ENCODE results near the gene KCNJ6. TPM values are rescaled to one million over a fixed set of nuclear protein-coding genes. Genes with fewer than 3 reads are reported as not detected.
"Not testable (repeated sequence)": the region's sequence is repeated elsewhere in the genome, so short reads cannot be mapped to it uniquely, and the experiment has no call there.

Gene KCNJ6
- total RNA-seq, 2 experiments from 2014 or later: not detected

DNA sequence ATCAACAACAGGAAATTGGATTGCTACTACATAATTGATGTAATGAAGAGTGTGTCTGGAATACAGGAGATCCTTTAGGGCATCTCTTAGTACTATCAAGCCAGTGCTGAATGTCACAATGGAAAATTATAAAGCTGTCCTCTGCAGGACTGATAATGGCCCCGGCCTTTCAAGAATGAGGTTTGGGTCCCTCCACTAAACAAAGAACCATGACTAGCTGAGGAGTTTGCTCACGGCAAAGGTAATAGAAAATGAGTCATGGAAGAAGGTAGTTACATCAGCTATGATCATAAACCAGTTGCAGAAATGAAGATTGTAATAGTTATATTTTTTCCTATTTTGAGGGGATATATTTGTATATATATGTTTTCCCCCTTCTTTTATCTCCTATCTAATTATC, 145.8 kb downstream of the KCNJ6 start:
- no peak for ATAC-seq

DNA sequence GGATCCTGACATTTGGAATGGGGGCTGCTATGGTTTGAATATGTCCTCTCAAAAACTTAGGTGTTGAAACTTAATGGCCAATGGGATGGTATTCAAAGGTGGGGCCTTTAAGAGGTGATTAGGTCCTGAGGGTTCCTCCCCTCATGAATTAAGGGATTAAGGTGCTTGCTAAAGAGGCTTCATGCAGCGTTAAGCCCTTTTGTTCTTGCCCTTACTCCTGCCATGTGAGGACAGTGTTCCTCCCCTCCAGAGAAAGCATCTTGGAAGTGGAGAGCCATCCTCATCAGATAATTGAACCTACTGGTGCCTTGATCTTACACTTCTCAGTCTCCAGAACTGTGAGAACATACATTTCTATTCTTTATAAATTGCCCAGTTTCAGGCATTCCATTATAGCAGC, 146.6 kb downstream of the KCNJ6 start:
- ChIA-PET CTCF (no interaction called here), POLR2A (no interaction called here)
- no peaks in the 10 kb centered on the region for H3K9me3 Mint-ChIP-seq (ENCODE audit: insufficient read depth)
- H3K27me3 Mint-ChIP-seq (ENCODE audit: low read depth): no peaks in the 10 kb centered on the region
- H3K4me1 Mint-ChIP-seq (ENCODE audit: low read depth): no peaks in the 10 kb centered on the region
- ATAC-seq (no peak), DNase-seq (no peak)
- H3K36me3 Mint-ChIP-seq (ENCODE audit: low read depth): no peaks in the 10 kb centered on the region
- no peak overlapping the region for H3K27ac Mint-ChIP-seq
- H3K4me3 Mint-ChIP-seq: no peak overlapping the region

More for the DNA sequence above, 145.8 kb downstream of the KCNJ6 start:
- POLR2A ChIA-PET: no interaction called here
- Mint-ChIP-seq H3K27me3 (ENCODE audit: low read depth) (no peaks in the 10 kb centered on the region), H3K27ac (no peak overlapping the region), H3K9me3 (ENCODE audit: insufficient read depth) (no peaks in the 10 kb centered on the region), H3K4me3 (no peak overlapping the region), H3K36me3 (ENCODE audit: low read depth) (no peaks in the 10 kb centered on the region), H3K4me1 (ENCODE audit: low read depth) (no peaks in the 10 kb centered on the region)
- DNase-seq: no peak
- CTCF ChIA-PET: no interaction called here

- H3K9me3 Mint-ChIP-seq (ENCODE audit: insufficient read depth): no peaks in the 10 kb centered on the region
- ChIA-PET CTCF (no interaction called here), POLR2A (no interaction called here)
- DNase-seq (no peak), ATAC-seq (no peak)
- no peaks in the 10 kb centered on the region for H3K4me1 Mint-ChIP-seq (ENCODE audit: low read depth)
- no peak overlapping the region for H3K4me3 Mint-ChIP-seq
- H3K27me3 Mint-ChIP-seq (ENCODE audit: low read depth): no peaks in the 10 kb centered on the region
- no peaks in the 10 kb centered on the region for H3K36me3 Mint-ChIP-seq (ENCODE audit: low read depth)
- H3K27ac Mint-ChIP-seq: no peak overlapping the region
Measured at GRCh38 chr21:37767984-37768383, 148.3 kb downstream of the KCNJ6 start.

DNA sequence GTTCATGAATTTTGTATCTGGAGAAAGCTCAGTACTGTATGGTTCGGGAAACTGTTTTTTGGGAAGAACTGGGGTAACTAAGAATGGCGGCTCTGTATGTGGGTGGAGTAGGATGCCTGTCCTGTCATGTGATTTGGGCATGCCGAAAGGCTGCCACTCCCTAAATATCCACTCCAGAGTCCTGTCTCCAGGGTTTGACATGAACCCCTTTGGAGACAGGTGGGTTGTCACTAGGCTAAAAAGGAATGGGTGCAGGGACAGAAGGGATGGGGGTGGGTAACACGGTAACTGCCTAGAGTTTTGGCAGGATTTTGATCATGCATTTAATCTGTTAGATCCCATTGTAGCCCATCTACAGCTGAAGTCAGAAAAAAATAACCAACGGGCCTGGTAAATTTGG, 150.1 kb downstream of the KCNJ6 start:
- CTCF ChIA-PET: interaction anchor here (1.3 kb wide), 1 partner anchor 360 kb away, joined by 3 read pairs; no protein-coding TSS in a partner anchor
- Mint-ChIP-seq H3K36me3 (ENCODE audit: low read depth) (no peaks in the 10 kb centered on the region), H3K9me3 (ENCODE audit: insufficient read depth) (no peaks in the 10 kb centered on the region), H3K27ac (no peak overlapping the region), H3K27me3 (ENCODE audit: low read depth) (no peaks in the 10 kb centered on the region), H3K4me1 (ENCODE audit: low read depth) (no peaks in the 10 kb centered on the region), H3K4me3 (no peak overlapping the region)
- DNase-seq (no peak), ATAC-seq (no peak)
- POLR2A ChIA-PET: no interaction called here

GRCh38 chr21:37765221-37765900, 150.9 kb downstream of the KCNJ6 start:
- Mint-ChIP-seq H3K27me3 (ENCODE audit: low read depth) (no peaks in the 10 kb centered on the region), H3K4me1 (ENCODE audit: low read depth) (no peaks in the 10 kb centered on the region), H3K27ac (no peak overlapping the region), H3K36me3 (ENCODE audit: low read depth) (no peaks in the 10 kb centered on the region), H3K9me3 (ENCODE audit: insufficient read depth) (no peaks in the 10 kb centered on the region), H3K4me3 (no peak overlapping the region)
- ATAC-seq (no peak), DNase-seq (no peak)
- ChIA-PET POLR2A (no interaction called here), CTCF (interaction anchor here (1.3 kb wide), 1 partner anchor 361 kb away, joined by 3 read pairs; no protein-coding TSS in a partner anchor)

DNA sequence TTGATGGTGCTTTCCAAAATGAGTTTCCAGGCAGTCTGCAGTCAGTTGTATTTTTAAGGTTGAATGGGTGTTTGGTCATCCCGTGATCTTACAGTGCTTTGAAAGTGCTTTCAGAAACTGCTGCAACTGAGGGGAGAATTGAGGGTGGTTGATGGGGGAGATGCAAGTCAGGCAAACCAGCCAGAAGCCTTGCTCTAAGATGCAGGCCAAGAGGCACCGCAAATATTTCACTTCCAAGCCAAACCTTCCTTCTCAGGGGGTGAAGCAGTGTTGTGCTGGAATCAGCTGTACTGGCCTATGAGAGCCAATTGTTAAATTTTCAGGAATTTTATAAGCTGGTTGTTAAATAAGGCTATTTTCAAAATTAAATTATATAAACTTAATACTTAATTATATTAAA, 151.6 kb downstream of the KCNJ6 start:
- no peaks in the 10 kb centered on the region for H3K36me3 Mint-ChIP-seq (ENCODE audit: low read depth)
- no peak overlapping the region for H3K4me3 Mint-ChIP-seq
- H3K4me1 Mint-ChIP-seq (ENCODE audit: low read depth): no peaks in the 10 kb centered on the region
- DNase-seq: no peak
- H3K27me3 Mint-ChIP-seq (ENCODE audit: low read depth): no peaks in the 10 kb centered on the region
- ATAC-seq: no peak
- POLR2A ChIA-PET: no interaction called here
- CTCF ChIA-PET: interaction anchor here (1.3 kb wide), 1 partner anchor 362 kb away, joined by 3 read pairs; no protein-coding TSS in a partner anchor
- H3K27ac Mint-ChIP-seq: no peak overlapping the region
- no peaks in the 10 kb centered on the region for H3K9me3 Mint-ChIP-seq (ENCODE audit: insufficient read depth)

DNA sequence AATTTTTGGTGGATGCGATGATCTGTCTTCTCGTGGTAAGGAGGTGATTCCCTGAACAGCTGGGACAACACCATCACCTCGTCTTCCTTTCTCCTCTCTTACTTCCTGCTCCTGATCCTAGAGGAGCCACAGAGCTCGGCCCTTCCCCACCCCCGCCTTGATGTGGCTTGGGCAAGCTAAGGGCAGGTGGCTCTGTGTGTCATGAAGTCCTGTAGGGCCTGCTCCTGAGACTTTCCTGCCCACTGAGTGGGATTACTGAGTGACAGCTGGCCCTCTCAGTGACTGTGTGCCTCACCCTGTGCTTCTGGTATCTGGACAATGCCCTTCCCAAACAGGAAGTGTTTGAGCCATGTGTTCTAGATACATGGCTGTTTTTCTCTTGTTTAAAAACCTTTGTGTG, 153.0 kb downstream of the KCNJ6 start:
- CTCF ChIA-PET: no interaction called here
- no peaks in the 10 kb centered on the region for H3K4me1 Mint-ChIP-seq (ENCODE audit: low read depth)
- no peaks in the 10 kb centered on the region for H3K9me3 Mint-ChIP-seq (ENCODE audit: insufficient read depth)
- H3K36me3 Mint-ChIP-seq (ENCODE audit: low read depth): no peaks in the 10 kb centered on the region
- H3K4me3 Mint-ChIP-seq: no peak overlapping the region
- no peaks in the 10 kb centered on the region for H3K27me3 Mint-ChIP-seq (ENCODE audit: low read depth)
- DNase-seq: no peak
- POLR2A ChIA-PET: no interaction called here
- no peak overlapping the region for H3K27ac Mint-ChIP-seq
- ATAC-seq: no peak

DNA sequence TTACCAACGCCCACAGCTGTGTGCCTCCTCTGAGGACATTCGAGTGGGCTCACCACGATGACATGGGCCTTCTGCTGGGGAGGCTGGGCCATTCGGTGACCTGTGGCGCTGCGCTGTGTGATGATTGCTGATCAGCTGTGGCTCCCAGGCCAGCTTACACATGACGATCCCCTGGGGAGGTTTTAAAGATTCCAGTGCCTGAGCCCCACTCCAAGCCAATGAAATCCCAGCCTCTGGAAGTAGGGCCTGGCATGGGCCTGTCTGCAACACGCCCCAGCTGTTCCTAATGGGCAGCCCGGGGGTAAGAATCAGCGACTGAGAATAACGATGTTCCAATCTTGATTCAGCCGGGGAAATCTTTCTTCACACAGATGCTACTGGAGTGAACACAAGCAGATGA, 153.7 kb downstream of the KCNJ6 start:
- ChIA-PET CTCF (no interaction called here), POLR2A (no interaction called here)
- no peaks in the 10 kb centered on the region for H3K9me3 Mint-ChIP-seq (ENCODE audit: insufficient read depth)
- H3K36me3 Mint-ChIP-seq (ENCODE audit: low read depth): no peaks in the 10 kb centered on the region
- DNase-seq: no peak
- H3K27ac Mint-ChIP-seq: no peak overlapping the region
- no peak for ATAC-seq
- no peak overlapping the region for H3K4me3 Mint-ChIP-seq
- H3K4me1 Mint-ChIP-seq (ENCODE audit: low read depth): no peaks in the 10 kb centered on the region
- H3K27me3 Mint-ChIP-seq (ENCODE audit: low read depth): no peaks in the 10 kb centered on the region

DNA sequence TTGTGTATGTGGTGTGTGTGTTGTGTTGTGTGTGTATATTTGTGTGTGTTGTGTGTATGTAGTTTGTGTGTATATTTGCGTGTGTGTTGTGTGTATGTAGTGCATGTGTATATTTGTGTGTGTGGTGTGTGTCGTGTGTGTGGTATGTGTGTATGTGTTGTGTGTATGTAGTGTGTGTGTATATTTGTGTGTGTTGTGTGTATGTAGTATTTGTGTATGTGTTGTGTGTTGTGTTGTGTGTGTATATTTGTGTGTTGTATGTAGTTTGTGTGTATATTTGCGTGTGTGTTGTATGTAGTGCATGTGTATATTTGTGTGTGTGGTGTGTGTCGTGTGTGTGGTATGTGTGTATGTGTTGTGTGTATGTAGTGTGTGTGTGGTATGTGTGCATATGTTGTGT, 154.9 kb downstream of the KCNJ6 start:
- CTCF ChIA-PET; DNase-seq; H3K36me3 Mint-ChIP-seq (ENCODE audit: low read depth); POLR2A ChIA-PET; H3K4me3 Mint-ChIP-seq; H3K27ac Mint-ChIP-seq; H3K9me3 Mint-ChIP-seq (ENCODE audit: insufficient read depth); H3K27me3 Mint-ChIP-seq (ENCODE audit: low read depth); H3K4me1 Mint-ChIP-seq (ENCODE audit: low read depth); ATAC-seq: not testable (repeated sequence)

DNA sequence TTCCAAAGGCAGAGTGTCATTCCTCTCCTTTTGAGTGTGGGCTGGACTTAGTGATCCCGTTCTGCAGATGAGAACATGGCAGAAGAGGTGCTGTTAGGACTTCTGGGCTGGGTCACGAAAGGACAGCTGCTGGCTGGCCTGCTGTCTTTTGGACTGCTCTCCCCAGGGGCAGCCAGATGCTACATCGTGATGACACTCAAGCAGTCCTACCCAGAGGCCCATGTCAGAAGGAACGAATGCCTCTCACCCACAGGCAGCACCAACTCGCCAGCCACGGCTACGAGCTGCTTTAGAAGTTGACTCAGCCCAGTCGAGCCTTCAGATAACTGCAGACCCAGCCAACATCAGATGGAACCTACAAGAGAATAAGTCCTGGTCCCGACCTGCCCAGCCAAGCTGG, 156.5 kb downstream of the KCNJ6 start:
- Mint-ChIP-seq H3K9me3 (ENCODE audit: insufficient read depth) (no peaks in the 10 kb centered on the region), H3K4me3 (no peak overlapping the region), H3K36me3 (ENCODE audit: low read depth) (no peaks in the 10 kb centered on the region), H3K27ac (no peak overlapping the region), H3K27me3 (ENCODE audit: low read depth) (no peaks in the 10 kb centered on the region), H3K4me1 (ENCODE audit: low read depth) (no peaks in the 10 kb centered on the region)
- DNase-seq (no peak), ATAC-seq (no peak)
- ChIA-PET CTCF (no interaction called here), POLR2A (no interaction called here)

- Mint-ChIP-seq H3K9me3 (ENCODE audit: insufficient read depth) (no peaks in the 10 kb centered on the region), H3K4me1 (ENCODE audit: low read depth) (no peaks in the 10 kb centered on the region), H3K27me3 (ENCODE audit: low read depth) (no peaks in the 10 kb centered on the region), H3K4me3 (no peak overlapping the region), H3K36me3 (ENCODE audit: low read depth) (no peaks in the 10 kb centered on the region), H3K27ac (no peak overlapping the region)
- ATAC-seq (no peak), DNase-seq (no peak)
- CTCF ChIA-PET: no interaction called here
- POLR2A ChIA-PET: no interaction called here
Measured at GRCh38 chr21:37758982-37759381, 157.3 kb downstream of the KCNJ6 start.

- ChIA-PET POLR2A (no interaction called here), CTCF (interaction anchor here (0.7 kb wide), 1 partner anchor 20 kb away, joined by 3 read pairs; no protein-coding TSS in a partner anchor)
- ATAC-seq (no peak), DNase-seq (no peak)
- Mint-ChIP-seq H3K9me3 (ENCODE audit: insufficient read depth) (no peaks in the 10 kb centered on the region), H3K27me3 (ENCODE audit: low read depth) (no peaks in the 10 kb centered on the region), H3K27ac (no peak overlapping the region), H3K36me3 (ENCODE audit: low read depth) (no peaks in the 10 kb centered on the region), H3K4me1 (ENCODE audit: low read depth) (no peaks in the 10 kb centered on the region), H3K4me3 (no peak overlapping the region)
Measured at GRCh38 chr21:37757606-37758376, 158.5 kb downstream of the KCNJ6 start.
